ENCODE data around the gene CMTR1.
A peak's percentile ranks its signal among the peaks of the same experiment; 100 is the strongest.

Gene CMTR1

GRCh38 chr6:37479266-37479854, 46.3 kb downstream of the CMTR1 start:
- no peak for DNase-seq

- no peak for DNase-seq
Observed at GRCh38 chr6:37480118-37480736, 47.2 kb downstream of the CMTR1 start.

GRCh38 chr6:37480951-37481534, 48.0 kb downstream of the CMTR1 start:
- DNase-seq: no peak

- DNase-seq: no peak
Observed at GRCh38 chr6:37481711-37482605, 48.9 kb downstream of the CMTR1 start.

GRCh38 chr6:37482606-37483251, 49.7 kb downstream of the CMTR1 start:
- DNase-seq: no peak

GRCh38 chr6:37483252-37483901, 50.4 kb downstream of the CMTR1 start:
- DNase-seq: no peak

- peak; percentile 17 for DNase-seq
Observed at GRCh38 chr6:37483917-37484785, 51.1 kb downstream of the CMTR1 start.

GRCh38 chr6:37484786-37485170, 51.8 kb downstream of the CMTR1 start:
- no peak for DNase-seq

- DNase-seq: no peak
Observed at GRCh38 chr6:37485291-37485702, 52.3 kb downstream of the CMTR1 start.

- DNase-seq: no peak
Observed at GRCh38 chr6:37486121-37486839, 53.3 kb downstream of the CMTR1 start.

- DNase-seq: no peak
Observed at GRCh38 chr6:37487591-37488380, 54.8 kb downstream of the CMTR1 start.

- no peak for DNase-seq
Observed at GRCh38 chr6:37488476-37488875, 55.5 kb downstream of the CMTR1 start.

- DNase-seq: no peak
Observed at GRCh38 chr6:37489697-37490336, 56.8 kb downstream of the CMTR1 start.

GRCh38 chr6:37490536-37491170, 57.6 kb downstream of the CMTR1 start:
- DNase-seq: no peak

- no peak for DNase-seq
Observed at GRCh38 chr6:37491171-37491829, 58.3 kb downstream of the CMTR1 start.

GRCh38 chr6:37491830-37492208, 58.8 kb downstream of the CMTR1 start:
- DNase-seq: no peak

- DNase-seq: no peak
Observed at GRCh38 chr6:37492236-37492972, 59.4 kb downstream of the CMTR1 start.
